Kidney capillary endothelial cell (primary cell): Measurements from ENCODE around the gene ATG3.
"Not testable (repeated sequence)": the region's sequence is repeated elsewhere in the genome, so short reads cannot be mapped to it uniquely, and the experiment has no call there.

Source experiments
- DNase-seq: peaks from one replicate; pipeline ENCODE4 v3.0.0-alpha.2; 2018; ENCODE audit warnings: low spot score

ATG3 gene

DNA sequence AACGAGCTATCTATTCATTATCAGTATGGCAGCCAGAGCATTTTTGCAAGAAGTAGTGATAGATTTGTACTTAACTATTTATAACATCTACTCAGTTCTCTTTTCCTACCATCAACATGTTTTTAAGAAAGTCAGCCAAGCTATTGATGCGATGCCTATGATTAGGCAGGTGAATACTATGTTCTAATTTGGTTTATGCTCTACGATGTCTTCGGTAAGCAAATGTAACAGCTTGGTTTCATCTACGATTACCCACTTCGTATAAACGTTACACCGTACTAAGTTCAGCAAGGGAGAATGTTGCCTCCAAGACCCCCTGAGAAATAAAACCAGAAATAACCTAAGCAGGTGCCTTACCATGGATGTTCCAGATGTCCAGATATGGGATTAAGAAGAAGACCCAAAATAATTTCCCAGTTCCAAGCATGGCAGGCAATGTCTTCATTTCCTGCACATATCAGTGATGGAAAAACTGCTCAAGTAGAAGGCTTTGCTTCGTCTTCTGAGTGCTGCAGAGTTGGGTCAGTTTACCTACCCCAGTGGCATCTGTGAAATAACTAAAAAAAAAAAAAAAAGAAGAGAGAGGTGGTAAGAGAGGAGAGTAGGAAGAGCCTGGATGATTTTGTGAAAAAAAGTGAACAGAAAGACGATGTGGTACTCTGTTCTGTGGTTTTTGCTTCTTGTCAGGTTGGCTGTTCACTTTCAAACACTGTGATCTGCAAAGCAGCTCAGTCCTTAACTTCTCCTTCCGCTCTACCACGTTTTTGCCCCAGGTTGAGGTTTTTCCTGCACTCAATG lies 62.6 kb downstream of the ATG3 start, which contains the start of gene BTLA:
BTLA (minus strand) TSS at position 559 of the 798 bp plus-strand sequence; CDS start at position 445, 114 bp downstream.
- no peak for DNase-seq

DNA sequence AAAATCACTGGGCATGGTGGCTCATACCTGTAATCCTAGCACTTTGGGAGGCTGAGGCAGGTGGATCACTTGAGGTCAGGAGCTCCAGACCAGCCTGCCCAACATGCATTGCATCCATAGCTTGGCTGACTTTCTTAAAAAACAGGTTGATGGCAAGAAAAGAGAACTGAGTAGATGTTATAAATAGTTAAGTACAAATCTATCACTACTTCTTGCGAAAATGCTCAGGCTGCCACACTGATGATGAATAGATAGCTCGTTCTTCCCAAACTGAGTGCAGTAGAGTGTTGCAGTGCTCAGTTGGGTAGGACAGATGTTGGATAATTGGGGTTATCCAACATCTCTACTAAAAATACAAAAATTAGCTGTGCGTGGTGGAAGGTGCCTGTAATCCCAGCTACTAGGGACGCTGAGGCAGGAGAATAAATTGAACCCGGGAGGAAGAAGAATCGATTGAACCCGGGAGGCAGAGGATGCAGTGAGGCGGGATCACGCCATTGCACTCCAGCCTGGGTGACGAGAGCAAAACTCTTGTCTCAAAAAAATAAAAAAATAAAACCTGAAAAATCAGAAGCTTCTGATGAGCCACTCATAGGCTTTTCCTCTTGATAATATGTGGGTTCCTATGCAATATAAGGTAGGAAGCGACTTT lies 63.7 kb downstream of the ATG3 start:
- DNase-seq = no peak

GRCh38 chr3:112496366-112497067 lies 65.2 kb downstream of the ATG3 start:
- DNase-seq = no peak

- DNase-seq = not testable (repeated sequence)
Observed at GRCh38 chr3:112494448-112494767, 67.4 kb downstream of the ATG3 start.

GRCh38 chr3:112492124-112492523 lies 69.6 kb downstream of the ATG3 start:
- no peak for DNase-seq

- no peak for DNase-seq
Observed at GRCh38 chr3:112491373-112491772, 70.4 kb downstream of the ATG3 start.

- DNase-seq = no peak
Observed at GRCh38 chr3:112489674-112490479, 71.9 kb downstream of the ATG3 start.

- DNase-seq = no peak
Observed at GRCh38 chr3:112486811-112487505, 74.8 kb downstream of the ATG3 start.

DNA sequence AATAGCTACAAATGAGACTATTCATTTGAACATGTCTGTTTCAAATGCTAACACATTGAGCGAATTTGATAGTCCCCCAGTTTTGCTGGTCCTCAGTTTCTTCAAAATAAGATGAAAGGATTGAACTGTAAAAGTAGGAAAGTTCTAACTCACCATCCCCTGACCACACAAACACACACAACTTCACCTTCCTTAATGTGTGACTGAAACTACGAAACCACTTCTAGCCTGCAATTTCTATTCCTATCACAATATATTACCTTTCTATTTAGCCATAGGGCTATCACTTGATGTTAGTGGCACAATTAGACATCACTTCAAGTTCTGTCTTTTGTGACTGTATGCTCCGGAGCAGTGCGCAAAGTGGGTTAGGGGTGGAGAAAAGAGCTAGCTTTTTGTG lies 77.4 kb downstream of the ATG3 start:
- no peak for DNase-seq

- DNase-seq = no peak
Observed at GRCh38 chr3:112482675-112483074, 79.1 kb downstream of the ATG3 start.
